ENCODE results near the gene KIF26B.

DNA sequence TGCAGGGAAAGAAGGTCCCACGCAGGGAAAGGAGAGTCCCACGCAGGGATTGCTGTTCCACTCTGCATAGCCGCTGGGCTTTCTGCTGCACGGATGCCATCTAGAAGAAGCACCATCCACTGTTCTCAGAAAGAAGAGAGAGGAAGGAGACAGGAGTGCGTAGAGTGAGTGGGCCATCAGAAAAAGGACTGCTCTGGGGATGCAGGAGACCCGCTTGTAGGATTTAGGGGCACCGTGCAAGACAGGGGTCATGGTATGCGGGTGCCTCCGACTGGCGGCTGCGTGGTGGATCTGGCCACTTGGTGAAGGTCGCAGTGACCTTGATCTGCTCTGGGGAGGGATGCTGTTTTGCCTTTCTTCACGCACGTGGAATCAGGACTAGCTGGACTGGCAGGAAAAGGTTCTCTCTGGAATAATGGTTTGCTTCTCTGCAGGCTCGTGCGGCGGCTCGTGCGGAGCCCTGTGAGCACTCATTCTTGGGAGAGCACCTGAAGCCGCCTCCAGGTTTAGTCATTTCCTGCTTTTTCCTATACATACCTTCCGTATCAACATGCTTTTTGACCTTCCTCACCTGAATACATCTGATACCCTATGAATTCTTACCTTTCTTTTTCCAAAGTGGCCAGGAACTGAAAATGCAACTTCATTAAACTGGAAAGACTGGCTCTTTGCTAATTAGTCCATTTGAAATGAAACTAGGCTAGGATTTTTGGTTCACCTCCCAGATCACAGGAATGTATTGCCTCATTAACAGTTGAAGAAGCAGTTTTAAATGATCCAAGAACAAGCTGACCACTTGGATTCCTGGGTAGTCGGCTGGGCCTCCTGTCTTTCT lies 181.6 kb downstream of the KIF26B start:
- TF ChIP-seq, protein P1, sequence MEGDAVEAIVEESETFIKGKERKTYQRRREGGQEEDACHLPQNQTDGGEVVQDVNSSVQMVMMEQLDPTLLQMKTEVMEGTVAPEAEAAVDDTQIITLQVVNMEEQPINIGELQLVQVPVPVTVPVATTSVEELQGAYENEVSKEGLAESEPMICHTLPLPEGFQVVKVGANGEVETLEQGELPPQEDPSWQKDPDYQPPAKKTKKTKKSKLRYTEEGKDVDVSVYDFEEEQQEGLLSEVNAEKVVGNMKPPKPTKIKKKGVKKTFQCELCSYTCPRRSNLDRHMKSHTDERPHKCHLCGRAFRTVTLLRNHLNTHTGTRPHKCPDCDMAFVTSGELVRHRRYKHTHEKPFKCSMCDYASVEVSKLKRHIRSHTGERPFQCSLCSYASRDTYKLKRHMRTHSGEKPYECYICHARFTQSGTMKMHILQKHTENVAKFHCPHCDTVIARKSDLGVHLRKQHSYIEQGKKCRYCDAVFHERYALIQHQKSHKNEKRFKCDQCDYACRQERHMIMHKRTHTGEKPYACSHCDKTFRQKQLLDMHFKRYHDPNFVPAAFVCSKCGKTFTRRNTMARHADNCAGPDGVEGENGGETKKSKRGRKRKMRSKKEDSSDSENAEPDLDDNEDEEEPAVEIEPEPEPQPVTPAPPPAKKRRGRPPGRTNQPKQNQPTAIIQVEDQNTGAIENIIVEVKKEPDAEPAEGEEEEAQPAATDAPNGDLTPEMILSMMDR (IDR thresholded peaks at IDR 0.05; ENCODE audit: insufficient read depth, low read length, poor library complexity, severe bottlenecking): no peak
- no peak for TF ChIP-seq EZH2phosphoT487 (conservative IDR thresholded peaks at IDR 0.05; ENCODE audit: low read length)

Data from SU-DHL-6 (cell line).